Testis (tissue), 2 donors: ENCODE results near the gene PCCA.

ENCODE experiments used
- CTCF ChIP-seq, 3 experiments: fragments of 450-650 bp in 2 of 3; fragments of 200-600 bp in 1 of 3; sonication (generic) in 1 of 3; IDR thresholded peaks; one replicate each; pipeline ENCODE4 v1.5.1; 2016 to 2019; ENCODE audit warnings: antibody characterized with exemption in 3 of 3, mild to moderate bottlenecking in 2 of 3, moderate library complexity in 1 of 3
- POLR2A ChIP-seq: fragments of 450-650 bp; IDR thresholded peaks from one replicate; pipeline ENCODE4 v1.6.1; 2017; ENCODE audit warnings: antibody characterized with exemption, mild to moderate bottlenecking, moderate library complexity

- TF ChIP-seq CTCF (IDR thresholded peaks at IDR 0.05) (no peak), POLR2A (no peak)
Measured at GRCh38 chr13:100530671-100531213, 441.8 kb downstream of the PCCA start.
